ENCODE results near the gene SLC35F1. TPM values are rescaled to one million over a fixed set of nuclear protein-coding genes. Genes with fewer than 3 reads are reported as not detected.

Gene SLC35F1
- total and polyA plus RNA-seq, 2 donors (not counting 3 experiments of a cell fraction or from before 2014, with no cell fraction given), result not detected

DNA sequence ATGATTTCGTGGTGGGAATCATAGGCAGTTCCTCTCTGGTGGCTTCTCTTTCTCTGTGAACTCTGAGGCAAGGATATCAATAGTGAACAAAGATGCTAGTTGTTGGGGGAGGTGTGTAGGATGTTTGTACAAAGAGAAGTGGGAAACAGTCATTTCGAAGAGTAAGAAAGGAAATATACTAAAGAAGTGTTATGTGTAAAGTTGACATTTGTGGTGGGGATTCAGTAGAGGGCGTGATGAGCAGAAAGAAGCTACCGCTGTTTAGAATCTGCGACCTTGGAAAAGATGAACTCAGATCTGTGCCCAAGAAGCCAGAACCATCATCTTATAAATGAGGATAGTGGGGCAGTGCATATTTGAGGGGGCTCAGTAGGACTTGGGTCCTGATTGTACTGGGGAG lies 11.4 kb downstream of the SLC35F1 start:
- dilution Hi-C loops (cut with MboI; ENCODE audit: extremely low pct_ligation_motif_present, low sequenced_read_pairs), result no loop called here
- ChIA-PET POLR2A (no interaction called here), CTCF (no interaction called here)
- no peaks in the 10 kb centered on the region for H3K79me2 ChIP-seq (ENCODE audit: control insufficient read depth, insufficient read depth, low read length)
- intact Hi-C loops (cut with micrococcal nuclease), result no loop called here
- no peak for DNase-seq (ENCODE audit: low read depth, low spot score)
- H3K4me1 ChIP-seq (ENCODE audit: control insufficient read depth, extremely low read depth, insufficient read depth, low read length), result no peaks in the 10 kb centered on the region
- no peak overlapping the region for H3K4me3 ChIP-seq (replicated peaks in 1 of 3; ENCODE audit: insufficient read depth in 1 of 3, low read depth in 1 of 3, low read length in 3 of 3)
- BruUV-seq (replicated peaks), result no TSS peak
- no peaks in the 10 kb centered on the region for H3K9me1 ChIP-seq (replicated peaks; ENCODE audit: control insufficient read depth, extremely low read depth, insufficient read depth, low read length)
- H3K9me3 ChIP-seq (replicated peaks; ENCODE audit: control insufficient read depth, insufficient read depth, low read length), result no peaks in the 10 kb centered on the region
- TF ChIP-seq JUN (IDR thresholded peaks at IDR 0.05; ENCODE audit: borderline replicate concordance, insufficient read depth, insufficient read length, low read depth), result no peak
- no peak for TF ChIP-seq POLR2A (IDR thresholded peaks at IDR 0.05; ENCODE audit: low read depth, low read length)
- TF ChIP-seq, protein P1, sequence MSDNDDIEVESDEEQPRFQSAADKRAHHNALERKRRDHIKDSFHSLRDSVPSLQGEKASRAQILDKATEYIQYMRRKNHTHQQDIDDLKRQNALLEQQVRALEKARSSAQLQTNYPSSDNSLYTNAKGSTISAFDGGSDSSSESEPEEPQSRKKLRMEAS (IDR thresholded peaks at IDR 0.05; ENCODE audit: insufficient read depth, insufficient read length), result no peak
- TF ChIP-seq POLR2AphosphoS5 (IDR thresholded peaks at IDR 0.05; ENCODE audit: insufficient read depth, low read depth, low read length), result no peak
- no peak for TF ChIP-seq MYC (IDR thresholded peaks at IDR 0.05; ENCODE audit: low read depth, low read length)
- TF ChIP-seq FOS (IDR thresholded peaks at IDR 0.05; ENCODE audit: borderline replicate concordance, insufficient read depth, low read length), result no peak
- TF ChIP-seq GATA2 (IDR thresholded peaks at IDR 0.05; ENCODE audit: insufficient read depth, insufficient read length, low read depth, low read length), result no peak
- no peak overlapping the region for H3K27ac ChIP-seq (ENCODE audit: insufficient read depth, low read depth, low read length)
- no peak overlapping the region for H3K9ac ChIP-seq (replicated peaks; ENCODE audit: extremely low read depth, insufficient read depth, low read length)
- no peak overlapping the region for H2AFZ ChIP-seq (ENCODE audit: low read depth, low read length)
- H3K27me3 ChIP-seq (ENCODE audit: control insufficient read depth in 2 of 2, insufficient read depth in 2 of 2, low read length in 2 of 2), result peaks cover 0 to 3% of the 10 kb centered on the region in 2 experiments
- H3K36me3 ChIP-seq (ENCODE audit: control insufficient read depth in 2 of 2, extremely low read depth in 1 of 2, insufficient read depth in 2 of 2, low read length in 2 of 2), result no peaks in the 10 kb centered on the region
- no peak overlapping the region for H3K4me2 ChIP-seq (ENCODE audit: insufficient read depth, low read length)
- no peak for FAIRE-seq
- no peaks in the 10 kb centered on the region for H4K20me1 ChIP-seq (replicated peaks; ENCODE audit: control insufficient read depth, extremely low read depth, insufficient read depth, low read length)

DNA sequence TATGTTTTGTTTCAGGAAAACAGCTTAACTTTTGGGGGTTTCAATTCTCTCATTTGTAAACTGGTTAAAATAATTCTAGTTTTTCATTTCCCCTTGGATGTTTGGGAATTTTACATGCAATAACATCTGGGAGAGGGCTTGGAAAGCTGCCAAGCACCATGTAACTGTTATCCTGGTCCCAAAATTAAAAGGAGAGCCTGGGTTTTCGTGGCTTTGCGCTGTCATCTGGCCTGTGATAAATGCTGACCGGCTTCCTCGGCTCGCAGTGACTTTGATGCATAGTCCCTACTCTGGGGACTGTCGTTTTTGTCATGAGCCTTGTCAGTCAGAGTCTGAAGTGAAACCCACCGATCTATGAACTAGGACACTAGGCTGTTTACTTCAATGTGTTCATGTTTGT lies 12.2 kb downstream of the SLC35F1 start:
- Histone ChIP-seq H3K9ac (replicated peaks; ENCODE audit: extremely low read depth, insufficient read depth, low read length) (no peak overlapping the region), H3K27me3 (ENCODE audit: control insufficient read depth in 2 of 2, insufficient read depth in 2 of 2, low read length in 2 of 2) (peaks cover 0 to 3% of the 10 kb centered on the region in 2 experiments), H3K4me3 (replicated peaks in 1 of 3; ENCODE audit: insufficient read depth in 1 of 3, low read depth in 1 of 3, low read length in 3 of 3) (no peak overlapping the region), H3K4me1 (ENCODE audit: control insufficient read depth, extremely low read depth, insufficient read depth, low read length) (no peaks in the 10 kb centered on the region), H2AFZ (ENCODE audit: low read depth, low read length) (no peak overlapping the region), H3K9me3 (replicated peaks; ENCODE audit: control insufficient read depth, insufficient read depth, low read length) (no peaks in the 10 kb centered on the region), H3K36me3 (ENCODE audit: control insufficient read depth in 2 of 2, extremely low read depth in 1 of 2, insufficient read depth in 2 of 2, low read length in 2 of 2) (no peaks in the 10 kb centered on the region), H3K79me2 (ENCODE audit: control insufficient read depth, insufficient read depth, low read length) (no peaks in the 10 kb centered on the region), H3K27ac (ENCODE audit: insufficient read depth, low read depth, low read length) (no peak overlapping the region), H3K9me1 (replicated peaks; ENCODE audit: control insufficient read depth, extremely low read depth, insufficient read depth, low read length) (no peaks in the 10 kb centered on the region), H4K20me1 (replicated peaks; ENCODE audit: control insufficient read depth, extremely low read depth, insufficient read depth, low read length) (no peaks in the 10 kb centered on the region), H3K4me2 (ENCODE audit: insufficient read depth, low read length) (no peak overlapping the region)
- ChIA-PET CTCF (no interaction called here), POLR2A (no interaction called here)
- FAIRE-seq (no peak), DNase-seq (ENCODE audit: low read depth, low spot score) (no peak)
- BruUV-seq (replicated peaks), result no TSS peak
- intact Hi-C loops (cut with micrococcal nuclease) (no loop called here), dilution Hi-C loops (cut with MboI; ENCODE audit: extremely low pct_ligation_motif_present, low sequenced_read_pairs) (no loop called here)
- TF ChIP-seq JUN (IDR thresholded peaks at IDR 0.05; ENCODE audit: borderline replicate concordance, insufficient read depth, insufficient read length, low read depth), result no peak
- TF ChIP-seq, protein P1 (IDR thresholded peaks at IDR 0.05; ENCODE audit: insufficient read depth, insufficient read length), result no peak
- TF ChIP-seq EZH2 (IDR thresholded peaks at IDR 0.05; ENCODE audit: borderline replicate concordance, low read depth, low read length, severe bottlenecking), result no peak
- no peak for TF ChIP-seq POLR2A (IDR thresholded peaks at IDR 0.05; ENCODE audit: low read depth, low read length)
- no peak for TF ChIP-seq MYC (IDR thresholded peaks at IDR 0.05; ENCODE audit: low read depth, low read length)
- no peak for TF ChIP-seq FOS (IDR thresholded peaks at IDR 0.05; ENCODE audit: borderline replicate concordance, insufficient read depth, low read length)
- TF ChIP-seq CTCF (IDR thresholded peaks at IDR 0.05; ENCODE audit: extremely low read depth in 1 of 2, insufficient read depth in 1 of 2, low read depth in 1 of 2, low read length in 2 of 2), result no peak
- no peak for TF ChIP-seq GATA2 (IDR thresholded peaks at IDR 0.05; ENCODE audit: insufficient read depth, insufficient read length, low read depth, low read length)
- no peak for TF ChIP-seq POLR2AphosphoS5 (IDR thresholded peaks at IDR 0.05; ENCODE audit: insufficient read depth, low read depth, low read length)

Measured in endothelial cell of umbilical vein (primary cell).